GM12878 (cell line): ENCODE measurements around the gene PDCD11. TPM values are rescaled to one million over a fixed set of nuclear protein-coding genes. Genes with fewer than 3 reads are reported as not detected.

Experiments
- ATAC-seq: fragments of 200-7000 bp; cut with Tn5 transposase; 3 replicates; pipeline ENCODE4 v1.9.1; 2020; ENCODE audit warnings: mild to moderate bottlenecking, moderate library complexity
- BruUV-seq: library from RNA; stranded (reverse); fragments of 400-500 nt; replicated peaks from 2 replicates; lab custom pipeline; 2021; lab: Mats Ljungman, UMichigan
- CTCF ChIA-PET: fragments of 300-600 bp; sonication (Branson Sonifier 250); formaldehyde crosslinking; extraction: SDS; loops from one replicate; lab custom pipeline; 2021; ENCODE audit warnings: inconsistent platforms; lab: Yijun Ruan, JAX
- POLR2A ChIA-PET: fragments of 350-600 bp; formaldehyde crosslinking; extraction: SDS; loops from one replicate; lab custom pipeline; 2021; ENCODE audit warnings: inconsistent platforms; lab: Charles Lee
- RAD21 ChIA-PET: fragments of 300-600 bp; sonication (Branson Sonifier 250); formaldehyde crosslinking; loops from one replicate; lab custom pipeline; 2023; ENCODE audit warnings: antibody characterized with exemption; ENCODE audit not compliant: unreplicated experiment; lab: Charles Lee
- SMC1A ChIA-PET: fragments of 300-600 bp; sonication (Branson Sonifier 250); formaldehyde crosslinking; loops from one replicate; lab custom pipeline; 2023; ENCODE audit not compliant: unreplicated experiment, uncharacterized antibody; lab: Charles Lee
- DNase-seq: peaks from one replicate; pipeline ENCODE4 v3.0.0-alpha.2; 2011; ENCODE audit warnings: low read depth, low spot score
- FAIRE-seq: peaks from 3 replicates; lab custom pipeline; 2011; peaks lifted over from hg19 to GRCh38; lab: Jason Lieb, UNC
- H2AFZ ChIP-seq: 2 replicates; pipeline ENCODE4 v1.6.0; 2011; ENCODE audit warnings: low read depth, low read length, control low read depth; ENCODE audit not compliant: control insufficient read depth
- H3K27ac ChIP-seq: 2 replicates; pipeline ENCODE4 v1.5.1; 2011; ENCODE audit warnings: control low read depth; ENCODE audit not compliant: control insufficient read depth, insufficient read depth
- H3K27me3 ChIP-seq, 2 experiments: replicated peaks in 1 of 2; 2 replicates each; pipeline versions ENCODE4 v1.6.0 to v1.6.1; 2011; ENCODE audit warnings: low read length in 1 of 2; ENCODE audit not compliant: control insufficient read depth in 2 of 2, insufficient read depth in 2 of 2
- H3K36me3 ChIP-seq, 2 experiments: 2 replicates each; pipeline ENCODE4 v1.5.1; 2011; ENCODE audit warnings: low read length in 1 of 2; ENCODE audit not compliant: control insufficient read depth in 2 of 2, insufficient read depth in 2 of 2
- H3K4me1 ChIP-seq: 2 replicates; pipeline ENCODE4 v1.6.1; 2011; ENCODE audit warnings: mild to moderate bottlenecking, low read length, moderate library complexity, mixed read lengths; ENCODE audit not compliant: control insufficient read depth, insufficient read depth
- H3K4me2 ChIP-seq: 2 replicates; pipeline ENCODE4 v1.6.0; 2011; ENCODE audit warnings: control low read depth; ENCODE audit not compliant: control insufficient read depth, insufficient read depth
- H3K4me3 ChIP-seq: fragments of 200-600 bp; sonication (generic); 2 replicates; pipeline ENCODE4 v1.5.1; 2016
- H3K79me2 ChIP-seq: 2 replicates; pipeline ENCODE4 v1.6.0; 2011; ENCODE audit warnings: low read length; ENCODE audit not compliant: control insufficient read depth, insufficient read depth
- H3K9ac ChIP-seq: 2 replicates; pipeline ENCODE4 v1.8.0; 2011; ENCODE audit warnings: low read length, control low read depth, mixed read lengths; ENCODE audit not compliant: control insufficient read depth, insufficient read depth
- H3K9me3 ChIP-seq: replicated peaks from 3 replicates; pipeline ENCODE4 v1.5.1; 2011; ENCODE audit warnings: mild to moderate bottlenecking, low read length; ENCODE audit not compliant: control insufficient read depth, insufficient read depth
- H4K20me1 ChIP-seq: 2 replicates; pipeline ENCODE4 v1.6.0; 2011; ENCODE audit not compliant: control insufficient read depth, insufficient read depth
- BMI1 ChIP-seq: fragments of 450-650 bp; IDR thresholded peaks from 2 replicates; pipeline ENCODE4 v1.6.1; 2016; ENCODE audit warnings: mild to moderate bottlenecking, moderate library complexity, borderline replicate concordance
- CHD1 ChIP-seq: IDR thresholded peaks from 2 replicates; pipeline ENCODE4 v1.6.1; 2012; ENCODE audit warnings: low read depth, low read length, improper control_type of control experiment
- ELK1 ChIP-seq: IDR thresholded peaks from 2 replicates; pipeline ENCODE4 v1.6.1; 2012; ENCODE audit warnings: low read depth, low read length, improper control_type of control experiment
- EP300 ChIP-seq, 2 experiments: fragments of 150-350 bp in 1 of 2; IDR thresholded peaks; 2 replicates each; pipeline ENCODE4 v1.6.1; 2011 to 2012; ENCODE audit warnings: low read depth in 2 of 2, low read length in 2 of 2, borderline replicate concordance in 1 of 2, improper control_type of control experiment in 1 of 2, inconsistent platforms in 1 of 2; ENCODE audit not compliant: control insufficient read depth in 1 of 2
- GATAD2B ChIP-seq: fragments of 450-650 bp; conservative IDR thresholded peaks from 2 replicates; pipeline ENCODE4 v1.6.1; 2017; ENCODE audit warnings: low read depth, mild to moderate bottlenecking, moderate library complexity
- IRF3 ChIP-seq: fragments of 450-650 bp; IDR thresholded peaks from 2 replicates; pipeline ENCODE4 v1.6.1; 2014; ENCODE audit warnings: mild to moderate bottlenecking
- MTA2 ChIP-seq: fragments of 450-650 bp; IDR thresholded peaks from 2 replicates; pipeline ENCODE4 v1.6.1; 2016; ENCODE audit warnings: low read depth, mild to moderate bottlenecking, moderate library complexity
- NFIC ChIP-seq: IDR thresholded peaks from 2 replicates; pipeline ENCODE4 v1.6.1; 2012; ENCODE audit warnings: low read depth, mild to moderate bottlenecking, inconsistent platforms, low read length, moderate library complexity
- NFYB ChIP-seq: IDR thresholded peaks from 2 replicates; pipeline ENCODE4 v1.6.1; 2011; ENCODE audit warnings: low read depth, mild to moderate bottlenecking, low read length, improper control_type of control experiment, moderate library complexity; ENCODE audit not compliant: insufficient read depth
- NR2F1 ChIP-seq: fragments of 450-650 bp; conservative IDR thresholded peaks from 2 replicates; pipeline ENCODE4 v1.6.1; 2017; ENCODE audit warnings: mild to moderate bottlenecking
- PKNOX1 ChIP-seq: fragments of 450-650 bp; IDR thresholded peaks from 2 replicates; pipeline ENCODE4 v1.6.1; 2016; ENCODE audit warnings: mild to moderate bottlenecking
- RAD21 ChIP-seq: IDR thresholded peaks from 2 replicates; pipeline ENCODE4 v1.6.1; 2011; ENCODE audit warnings: mild to moderate bottlenecking, low read depth, low read length, moderate library complexity; ENCODE audit not compliant: insufficient read depth
- SPI1 ChIP-seq: IDR thresholded peaks from 2 replicates; pipeline ENCODE4 v1.6.1; 2011; ENCODE audit warnings: low read depth, mild to moderate bottlenecking, low read length, moderate library complexity, borderline replicate concordance; ENCODE audit not compliant: insufficient read depth
- SRF ChIP-seq, 2 experiments: IDR thresholded peaks; 2 replicates each; pipeline ENCODE4 v1.6.1; 2011; ENCODE audit warnings: low read depth in 2 of 2, low read length in 2 of 2, mild to moderate bottlenecking in 1 of 2, moderate library complexity in 1 of 2
- USF2 ChIP-seq: IDR thresholded peaks from 2 replicates; pipeline ENCODE4 v1.6.1; 2011; ENCODE audit warnings: low read depth, low read length, improper control_type of control experiment, borderline replicate concordance
- ZNF384 ChIP-seq: IDR thresholded peaks from 2 replicates; pipeline ENCODE4 v1.6.1; 2012; ENCODE audit warnings: low read depth, mild to moderate bottlenecking, low read length, improper control_type of control experiment, borderline replicate concordance
- WGBS: methylation state at CpG from one replicate; pipeline ENCODE4 v1.1.6; 2016; ENCODE audit warnings: low lambda C conversion rate; ENCODE audit not compliant: insufficient replicate concordance, insufficient coverage; ENCODE audit errors: missing lambda C conversion rate; 5-methylcytosine and 5-hydroxymethylcytosine counted together
- in situ Hi-C: fragments of 300-500 bp; cut with MboI; formaldehyde crosslinking; loops from 9 replicates; pipeline ENCODE4 v1.14.3; 2018; ENCODE audit warnings: mixed read lengths
- intact Hi-C: fragments of 100-400 bp; cut with micrococcal nuclease; formaldehyde crosslinking; loops from one replicate; pipeline ENCODE4 v1.14.2; 2022; ENCODE audit not compliant: unreplicated experiment
- polyA plus RNA-seq, 11 experiments: library from polyadenylated mRNA; depleted of rRNA in 4 of 11; unstranded in 6 of 11; stranded (reverse) in 5 of 11; fragments of >200 nt; fragmentation: Nextera tagmentation in 4 of 11; fragmentation: Illumina TruSeq in 1 of 11; extraction: Ambion mirVana in 4 of 11; extraction: Trizol in 1 of 11; gene quantifications; 1 replicate in 1 of 11; 2 replicates in 10 of 11; pipeline versions ENCODE4 v1.2.1 to v1.2.3, GENCODE V29; 2011 to 2016; ENCODE audit warnings: inconsistent platforms in 2 of 11, missing spikeins in 2 of 11, low read depth in 1 of 11
- total RNA-seq, 4 experiments: library from RNA; depleted of rRNA in 3 of 4; stranded (reverse); fragments of >200 nt in 3 of 4; fragmentation: Illumina TruSeq in 1 of 4; extraction: Trizol in 1 of 4; gene quantifications; 2 replicates each; pipeline versions ENCODE4 v1.2.1 to v1.2.3, GENCODE V29; 2013 to 2021

PDCD11 gene
- total and polyA plus RNA-seq, 10 of the 15 experiments (the other 5 are each of a cell fraction or from before 2014, with no cell fraction given), result 13.9 to 69.7 (median 44.8) TPM

GRCh38 chr10:103451831-103452505, 55.5 kb downstream of the PDCD11 start, which contains the start of gene CALHM2:
TSS of gene CALHM2 (minus strand) at chr10:103452370. CDS start at chr10:103449941, 2,429 bp downstream.
- ChIA-PET CTCF (interaction anchor here (0.9 to 17.8 kb wide), 7 partner anchors 18 to 41 kb away, joined by 3 to 163 read pairs (median 27); partner anchors contain the start of gene CALHM3), RAD21 (interaction anchor here (0.6 to 7.1 kb wide), 8 partner anchors 15 to 91 kb away, joined by 4 to 73 read pairs (median 8); no protein-coding TSS in a partner anchor), SMC1A (interaction anchor here (0.6 to 9.6 kb wide), 9 partner anchors 11 to 534 kb away, joined by 3 to 124 read pairs (median 4); partner anchors contain the start of gene CNNM2), POLR2A (interaction anchor here (1.3 to 9.5 kb wide), 6 partner anchors 11 to 56 kb away, joined by 3 to 144 read pairs (median 5); no protein-coding TSS in a partner anchor)
- Histone ChIP-seq H3K4me3 (peak within 1 kb of the TSS; percentile 98), H3K27ac (peak within 1 kb of the TSS; percentile 83), H3K27me3 (no peaks in the 10 kb centered on the region), H3K9ac (peak within 1 kb of the TSS; percentile 75), H3K36me3 (peaks cover 8 to 12% of the 10 kb centered on the region in 2 experiments), H3K9me3 (no peaks in the 10 kb centered on the region), H3K4me1 (peaks cover 22% of the 10 kb centered on the region), H4K20me1 (no peaks in the 10 kb centered on the region; the same call in 1 of the 2 replicates), H3K79me2 (peaks cover 30% of the 10 kb centered on the region), H2AFZ (peak within 1 kb of the TSS; percentile 69), H3K4me2 (peak within 1 kb of the TSS; percentile 79)
- intact Hi-C loops (loop anchor here (1.0 kb wide), 1 partner anchor 19 kb away; no protein-coding TSS in a partner anchor), in situ Hi-C loops (no loop called here)
- under 1% methylated on average over 31 of the region's 32 CpGs for WGBS
- no peak for DNase-seq
- no TSS peak for BruUV-seq
- FAIRE-seq, result peak; percentile 38
- ATAC-seq, result peak; percentile 84
- TF ChIP-seq NR2F1, result no peak
- TF ChIP-seq USF2, result no peak
- no peak for TF ChIP-seq GATAD2B
- no peak for TF ChIP-seq MTA2
- TF ChIP-seq ELK1, result no peak
- no peak for TF ChIP-seq NFYB
- TF ChIP-seq BMI1, result no peak
- TF ChIP-seq SRF (IDR thresholded peaks at IDR 0.05; ENCODE audit: low read depth in 2 of 2, low read length in 2 of 2), result no peak
- no peak for TF ChIP-seq ZNF384
- 0 out of 2 replicates have a peak, but pooled peaks have one; percentile 2 for TF ChIP-seq RAD21
- peak; percentile 40; the same call in 1 of the 2 replicates for TF ChIP-seq PKNOX1
- TF ChIP-seq NFIC, result no peak
- no peak for TF ChIP-seq EP300 (IDR thresholded peaks at IDR 0.05; ENCODE audit: borderline replicate concordance in 1 of 2, control insufficient read depth in 1 of 2, low read depth in 2 of 2, low read length in 2 of 2)
- no peak for TF ChIP-seq IRF3
- TF ChIP-seq SPI1, result peak; percentile 53; the same call in 1 of the 2 replicates
- TF ChIP-seq CHD1, result no peak
